ENCODE results near the gene MPV17L2.
A peak's percentile ranks its signal among the peaks of the same experiment; 100 is the strongest.

The MPV17L2 gene

GRCh38 chr19:18160971-18161635 is 31.9 kb upstream of the MPV17L2 start:
- DNase-seq = peak; percentile 40 to 83

- no peak for DNase-seq
Measured at GRCh38 chr19:18161636-18162002, 31.4 kb upstream of the MPV17L2 start.

- no peak for DNase-seq
Measured at GRCh38 chr19:18164072-18164471, 28.9 kb upstream of the MPV17L2 start.

GRCh38 chr19:18165794-18166544 is 27.0 kb upstream of the MPV17L2 start:
- no peak for DNase-seq

GRCh38 chr19:18167011-18167410 is 26.0 kb upstream of the MPV17L2 start:
- DNase-seq = no peak

GRCh38 chr19:18167975-18168645 is 24.9 kb upstream of the MPV17L2 start:
- peak in 1 of 2 donors; percentile 74 for DNase-seq

GRCh38 chr19:18168673-18169381 is 24.2 kb upstream of the MPV17L2 start:
- no peak for DNase-seq

- peak; percentile 76 to 85 for DNase-seq
Measured at GRCh38 chr19:18170714-18171255, 22.2 kb upstream of the MPV17L2 start.

GRCh38 chr19:18171605-18172327 is 21.3 kb upstream of the MPV17L2 start:
- no peak for DNase-seq

GRCh38 chr19:18172331-18173053 is 20.5 kb upstream of the MPV17L2 start:
- no peak for DNase-seq

GRCh38 chr19:18173054-18173571 is 19.9 kb upstream of the MPV17L2 start:
- peak; percentile 81 to 88 for DNase-seq

GRCh38 chr19:18173572-18174288 is 19.3 kb upstream of the MPV17L2 start, which contains the start of gene IFI30:
IFI30 (plus strand) TSS chr19:18173813; CDS start chr19:18173842, 29 bp downstream.
- peak; percentile 77 to 83 for DNase-seq

- no peak for DNase-seq
Measured at GRCh38 chr19:18174983-18175382, 18.0 kb upstream of the MPV17L2 start.

GRCh38 chr19:18176367-18177310 is 16.4 kb upstream of the MPV17L2 start:
- peak; percentile 39 to 57 for DNase-seq

- DNase-seq = no peak
Measured at GRCh38 chr19:18179957-18180356, 13.1 kb upstream of the MPV17L2 start.

GRCh38 chr19:18183529-18183928 is 9.5 kb upstream of the MPV17L2 start:
- DNase-seq = no peak

- no peak for DNase-seq
Measured at GRCh38 chr19:18185538-18185937, 7.5 kb upstream of the MPV17L2 start.

- DNase-seq = no peak
Measured at GRCh38 chr19:18190278-18190677, 2.7 kb upstream of the MPV17L2 start.

- DNase-seq = no peak
Measured at GRCh38 chr19:18191640-18192062, 1.4 kb upstream of the MPV17L2 start.

Measured in inflammatory macrophage treated with lipopolysaccharide for 1 hour (primary cell).